EL (cell line): ENCODE data around the gene TSC22D2.
"Not testable (repeated sequence)": the region's sequence is repeated elsewhere in the genome, so short reads cannot be mapped to it uniquely, and the experiment has no call there.

Source experiments
- DNase-seq: peaks from one replicate; pipeline ENCODE4 v3.0.0-alpha.2; 2016

The TSC22D2 gene

DNA sequence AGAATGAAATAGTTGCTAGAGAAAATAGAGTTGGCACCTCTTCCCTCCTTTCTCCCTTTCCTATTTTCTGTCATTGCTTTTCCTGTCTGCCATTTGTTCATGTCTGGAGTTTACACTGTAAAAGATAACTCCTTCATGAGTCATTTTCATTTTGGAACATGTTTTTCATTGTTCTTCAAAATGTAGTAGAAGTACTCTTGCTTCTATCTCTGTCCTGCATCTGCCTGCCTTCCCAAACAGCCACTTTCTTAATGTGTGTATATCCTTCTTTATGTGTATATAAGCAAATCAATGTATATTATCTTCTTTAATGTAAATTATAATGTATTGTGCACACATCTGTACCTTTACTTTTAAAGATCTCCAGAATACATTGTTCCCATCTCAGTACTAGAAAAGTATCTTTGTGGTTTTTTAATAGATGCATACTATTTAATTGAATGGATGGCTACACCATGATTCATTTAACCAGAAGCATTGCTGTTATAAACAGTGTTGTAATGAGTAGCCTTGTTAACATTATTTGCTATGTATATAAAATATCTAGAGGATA is 41.1 kb downstream of the TSC22D2 start:
- DNase-seq = peak; percentile 80

GRCh38 chr3:150450916-150451315 is 42.8 kb downstream of the TSC22D2 start:
- DNase-seq = no peak

- DNase-seq = no peak
Measured at GRCh38 chr3:150451329-150452048, 43.4 kb downstream of the TSC22D2 start.

DNA sequence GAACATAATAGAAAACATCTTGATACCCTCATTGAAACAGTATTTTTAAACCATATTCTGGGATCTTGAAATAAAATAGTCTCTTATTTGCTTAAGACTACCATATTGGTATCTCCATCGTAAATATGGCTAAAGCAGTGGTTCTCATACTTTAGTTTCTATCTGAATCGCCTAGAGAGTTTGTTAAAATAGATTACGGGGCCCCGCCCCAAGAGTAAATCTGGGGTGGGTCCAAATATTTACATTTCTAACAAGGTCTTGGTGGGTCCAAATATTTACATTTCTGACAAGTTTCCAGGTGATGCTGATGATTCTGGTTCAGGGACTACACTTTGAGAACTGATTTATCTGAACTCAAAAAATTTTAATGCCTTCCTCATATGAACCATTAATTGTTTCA is 45.3 kb downstream of the TSC22D2 start:
- no peak for DNase-seq

DNA sequence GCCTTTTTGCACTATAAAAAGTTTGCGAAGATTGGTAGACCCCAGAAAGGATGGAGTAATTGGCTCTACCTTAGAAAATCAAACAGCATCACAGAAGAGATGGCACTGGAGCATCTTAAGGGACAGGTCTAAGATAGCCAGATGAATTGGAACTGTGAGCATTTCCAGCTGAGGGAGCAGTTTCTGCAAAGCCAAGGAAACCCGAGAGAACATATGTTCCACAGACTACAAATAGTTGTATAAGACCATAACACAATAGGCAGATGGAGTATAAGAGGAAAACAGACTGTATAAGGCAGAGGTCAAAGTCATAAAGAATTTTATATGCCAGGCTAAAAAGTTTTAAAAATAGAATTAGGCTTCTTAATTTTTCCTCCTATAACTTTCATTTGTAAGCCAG is 46.0 kb downstream of the TSC22D2 start:
- no peak for DNase-seq

- DNase-seq = no peak
Measured at GRCh38 chr3:150454622-150455021, 46.5 kb downstream of the TSC22D2 start.

DNA sequence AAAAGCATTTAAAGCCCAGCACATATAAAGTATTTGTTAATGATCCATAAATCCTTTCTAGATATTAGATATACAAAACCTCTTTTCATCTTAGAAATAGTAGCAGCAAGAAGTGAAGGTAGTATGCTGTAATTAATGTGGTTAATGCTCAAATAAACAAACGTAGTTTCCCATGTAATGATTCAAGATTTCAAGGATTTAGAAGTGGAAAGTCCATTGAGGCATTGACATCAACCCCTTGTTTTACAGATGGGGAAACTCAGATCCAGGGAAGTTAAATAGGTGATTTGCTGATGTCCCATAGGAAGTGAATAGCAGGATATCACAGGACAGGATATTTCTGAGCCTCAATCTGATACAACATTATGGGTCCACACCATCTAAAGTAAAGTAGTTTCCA is 47.2 kb downstream of the TSC22D2 start:
- no peak for DNase-seq

DNA sequence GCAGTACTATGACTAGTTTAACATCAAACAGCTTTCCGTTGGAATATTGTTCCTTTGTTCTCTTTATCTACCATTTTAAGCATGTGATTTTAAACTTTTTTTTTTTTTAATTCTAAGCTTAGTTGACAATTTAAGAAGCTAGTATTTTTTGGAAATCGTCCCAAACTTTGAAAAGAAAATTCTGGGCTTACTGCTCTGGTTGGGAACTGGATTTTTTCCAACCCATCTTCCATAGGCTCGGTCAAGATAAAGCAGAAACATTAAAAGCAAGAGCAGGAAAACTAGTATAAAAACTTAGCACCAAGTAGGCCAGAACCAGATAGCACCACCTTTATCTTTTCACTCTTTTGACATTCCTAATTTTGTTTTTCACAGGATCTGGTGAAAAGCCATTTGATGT is 49.9 kb downstream of the TSC22D2 start:
- DNase-seq = no peak

- DNase-seq = no peak
Measured at GRCh38 chr3:150460484-150460883, 52.4 kb downstream of the TSC22D2 start.

GRCh38 chr3:150461399-150461798 is 53.3 kb downstream of the TSC22D2 start:
- DNase-seq = no peak

DNA sequence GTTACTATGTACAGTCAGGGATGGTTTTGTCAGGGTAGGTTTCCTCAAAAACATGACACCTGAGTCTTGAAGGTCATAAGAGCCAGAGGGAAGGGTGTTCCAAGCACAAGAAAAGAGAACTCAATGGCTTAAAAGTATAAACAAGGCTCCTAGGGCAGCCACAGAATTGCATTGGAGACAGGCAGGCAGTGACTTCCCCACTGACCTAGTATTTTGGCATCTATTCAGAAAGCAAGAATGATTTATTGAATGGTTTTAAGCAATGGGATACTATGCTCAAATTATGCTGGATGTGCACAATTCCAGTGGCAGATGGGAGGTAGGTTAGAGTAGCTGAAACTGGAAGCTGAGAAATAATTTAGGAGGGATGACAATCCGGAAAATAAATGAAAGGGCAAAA is 54.0 kb downstream of the TSC22D2 start:
- no peak for DNase-seq

DNA sequence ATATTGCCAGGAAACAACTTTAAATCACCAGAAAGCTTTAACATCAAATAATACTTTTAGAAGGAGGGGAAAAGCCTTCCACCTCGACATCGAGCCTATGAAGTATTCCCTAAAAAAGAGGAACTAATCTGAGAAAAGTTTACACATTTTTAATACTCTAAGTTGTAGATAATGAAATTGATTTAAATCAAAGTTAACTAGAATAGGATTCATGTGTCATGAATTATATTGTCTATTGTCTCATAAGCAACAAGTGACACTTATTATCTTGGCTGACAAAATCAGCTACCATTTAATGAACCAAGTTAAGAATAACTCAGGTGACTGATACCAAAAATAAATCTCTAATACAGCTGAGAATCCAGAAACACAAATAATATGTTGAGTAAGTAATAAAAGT is 56.6 kb downstream of the TSC22D2 start:
- DNase-seq = no peak

DNA sequence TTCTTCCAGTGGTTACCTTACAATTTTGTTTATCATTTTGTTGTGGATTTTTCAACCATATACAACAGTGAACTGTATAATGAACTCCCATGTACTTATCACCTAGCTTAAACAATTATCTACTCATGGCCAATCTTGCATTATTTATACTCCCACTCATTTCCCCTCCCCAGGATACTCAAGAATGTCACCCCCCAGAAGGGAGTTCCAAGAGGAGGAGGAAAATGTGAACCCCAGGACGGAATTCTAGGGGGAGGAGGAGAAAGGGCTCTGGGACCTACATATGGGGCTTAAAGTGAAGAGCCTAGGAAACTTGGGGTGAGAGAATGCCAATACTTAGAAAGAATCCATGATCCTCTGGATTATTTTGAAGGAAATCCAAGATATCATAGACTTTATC is 59.3 kb downstream of the TSC22D2 start:
- DNase-seq = no peak

- DNase-seq = peak; percentile 98
Measured at GRCh38 chr3:150469031-150469930, 61.2 kb downstream of the TSC22D2 start.

GRCh38 chr3:150469931-150470740 is 62.0 kb downstream of the TSC22D2 start:
- peak; percentile 86 for DNase-seq

- DNase-seq = no peak
Measured at GRCh38 chr3:150472421-150472820, 64.3 kb downstream of the TSC22D2 start.

- not testable (repeated sequence) for DNase-seq
Measured at GRCh38 chr3:150473161-150473560, 65.1 kb downstream of the TSC22D2 start.

DNA sequence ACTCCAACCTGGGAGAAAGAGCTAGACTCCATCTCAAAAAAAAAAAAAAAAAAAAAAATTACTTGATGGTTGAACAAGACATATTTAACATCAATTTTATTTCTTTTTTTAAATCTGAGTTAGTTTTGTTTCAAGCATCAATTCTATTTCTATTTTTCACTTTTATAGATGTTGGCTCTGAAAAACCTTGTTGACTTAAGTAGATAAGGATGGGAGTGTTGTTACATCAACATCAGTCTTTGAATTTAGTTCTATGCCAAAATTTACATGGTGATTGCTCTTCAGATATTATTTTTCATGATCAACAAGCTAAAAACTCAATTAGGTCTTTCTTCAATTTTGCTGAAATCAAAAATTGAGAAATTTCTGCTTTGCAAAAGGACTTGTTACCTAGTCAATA is 71.3 kb downstream of the TSC22D2 start:
- DNase-seq = no peak

- DNase-seq = no peak
Measured at GRCh38 chr3:150480877-150481276, 72.8 kb downstream of the TSC22D2 start.

GRCh38 chr3:150483226-150483625 is 75.1 kb downstream of the TSC22D2 start:
- no peak for DNase-seq

DNA sequence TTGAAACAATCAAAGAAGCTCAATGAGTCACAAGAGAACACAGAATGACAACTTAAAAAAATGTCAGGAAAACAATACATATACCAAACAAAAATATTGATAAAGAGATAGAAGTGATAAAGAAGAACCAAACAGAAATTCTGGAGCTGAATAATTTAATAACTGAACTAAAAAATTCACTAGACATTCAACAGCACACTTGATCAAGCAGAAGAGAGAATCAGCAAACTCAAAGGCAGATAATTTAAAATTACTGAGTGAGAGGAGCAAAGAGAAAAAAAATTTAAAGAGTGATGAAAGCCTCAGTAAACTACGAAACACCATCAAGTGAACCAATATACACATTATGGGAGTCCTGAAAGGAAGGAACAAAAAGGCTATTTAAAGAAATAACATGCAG is 76.3 kb downstream of the TSC22D2 start:
- DNase-seq = no peak

- no peak for DNase-seq
Measured at GRCh38 chr3:150488867-150489266, 80.8 kb downstream of the TSC22D2 start.
